A673 (cell line): ENCODE results near the gene BCAS4. TPM values are rescaled to one million over a fixed set of nuclear protein-coding genes. Genes with fewer than 3 reads are reported as not detected.
A peak's percentile ranks its signal among the peaks of the same experiment; 100 is the strongest.

ENCODE experiments used
- BruUV-seq: library from RNA; stranded (reverse); fragments of 400-500 nt; replicated peaks from 2 replicates; lab custom pipeline; 2021; lab: Mats Ljungman, UMichigan
- CTCF ChIA-PET: fragments of 300-600 bp; sonication (Branson Sonifier 250); formaldehyde crosslinking; loops from one replicate; lab custom pipeline; 2022; ENCODE audit warnings: antibody characterized with exemption; lab: Charles Lee
- POLR2A ChIA-PET: fragments of 300-600 bp; sonication (Branson Sonifier 250); formaldehyde crosslinking; loops from one replicate; lab custom pipeline; 2022; ENCODE audit warnings: antibody characterized with exemption; ENCODE audit not compliant: low non-redundant PET; lab: Charles Lee
- DNase-seq: peaks from one replicate; pipeline ENCODE4 v3.0.0-alpha.2; 2015; ENCODE audit warnings: low spot score
- H3K27ac ChIP-seq: fragments of 200-600 bp; sonication (generic); 2 replicates; pipeline ENCODE4 v1.5.1; 2016; ENCODE audit warnings: mixed run types, low read depth, mild to moderate bottlenecking, mixed read lengths, antibody characterized with exemption, low read length; ENCODE audit not compliant: poor library complexity, severe bottlenecking
- H3K27me3 ChIP-seq: fragments of 200-600 bp; sonication (generic); replicated peaks from 2 replicates; pipeline ENCODE4 v1.6.1; 2017; ENCODE audit warnings: mixed run types, low read depth, mild to moderate bottlenecking, mixed read lengths, antibody characterized with exemption, low read length; ENCODE audit not compliant: insufficient read depth, poor library complexity
- H3K36me3 ChIP-seq: fragments of 200-600 bp; sonication (generic); 2 replicates; pipeline ENCODE4 v1.6.1; 2016; ENCODE audit warnings: mixed run types, mild to moderate bottlenecking, mixed read lengths, antibody characterized with exemption, low read length; ENCODE audit not compliant: insufficient read depth, poor library complexity, severe bottlenecking
- H3K4me1 ChIP-seq: fragments of 200-600 bp; sonication (generic); 2 replicates; pipeline ENCODE4 v1.6.1; 2017; ENCODE audit warnings: mixed run types, mild to moderate bottlenecking, mixed read lengths, antibody characterized with exemption, low read length; ENCODE audit not compliant: insufficient read depth, poor library complexity, severe bottlenecking
- H3K4me3 ChIP-seq: fragments of 200-600 bp; sonication (generic); 2 replicates; pipeline ENCODE4 v1.5.1; 2016; ENCODE audit warnings: low read depth, mixed run types, mild to moderate bottlenecking, mixed read lengths, low read length; ENCODE audit not compliant: poor library complexity, severe bottlenecking
- H3K9me3 ChIP-seq: fragments of 200-600 bp; sonication (generic); 2 replicates; pipeline ENCODE4 v1.6.1; 2016; ENCODE audit warnings: mixed run types, low read depth, mild to moderate bottlenecking, mixed read lengths, antibody characterized with exemption, low read length; ENCODE audit not compliant: poor library complexity, severe bottlenecking
- CTCF ChIP-seq: fragments of 300-800, 200-600 bp; sonication (generic); conservative IDR thresholded peaks from 2 replicates; pipeline ENCODE4 v1.5.1; 2017; ENCODE audit warnings: low read depth, mild to moderate bottlenecking, antibody characterized with exemption, low read length, moderate library complexity, mixed read lengths
- EZH2 ChIP-seq: fragments of 200-600 bp; sonication (generic); IDR thresholded peaks from 2 replicates; pipeline ENCODE4 v1.6.1; 2017; ENCODE audit warnings: borderline replicate concordance, low read depth, mild to moderate bottlenecking, mixed read lengths, antibody characterized with exemption, low read length; ENCODE audit not compliant: poor library complexity, severe bottlenecking
- intact Hi-C: fragments of 100-400 bp; cut with micrococcal nuclease; formaldehyde crosslinking; loops from one replicate; pipeline ENCODE4 v1.10.0; 2022; ENCODE audit not compliant: unreplicated experiment
- total RNA-seq: library from RNA; stranded (reverse); gene quantifications from 2 replicates; pipeline ENCODE4 v1.2.3, GENCODE V29; 2021

Gene BCAS4
- total RNA-seq, 1 experiment from 2014 or later = 28.4 TPM

GRCh38 chr20:50874758-50875665 lies 80.2 kb downstream of the BCAS4 start:
- intact Hi-C loops = no loop called here
- CTCF ChIA-PET = no interaction called here

GRCh38 chr20:50876063-50876685 lies 81.3 kb downstream of the BCAS4 start:
- Histone ChIP-seq H3K27me3 (no peaks in the 10 kb centered on the region), H3K27ac (no peak overlapping the region), H3K4me3 (no peak overlapping the region), H3K4me1 (no peaks in the 10 kb centered on the region), H3K9me3 (no peaks in the 10 kb centered on the region), H3K36me3 (no peaks in the 10 kb centered on the region)
- intact Hi-C loops = no loop called here
- no peak for DNase-seq
- no TSS peak for BruUV-seq
- no peak for TF ChIP-seq EZH2
- TF ChIP-seq CTCF = no peak
- CTCF ChIA-PET = no interaction called here
- POLR2A ChIA-PET = no interaction called here

More at GRCh38 chr20:50874758-50875665, 80.2 kb downstream of the BCAS4 start:
- Histone ChIP-seq H3K9me3 (no peaks in the 10 kb centered on the region), H3K27me3 (no peaks in the 10 kb centered on the region), H3K4me3 (no peak overlapping the region), H3K4me1 (no peaks in the 10 kb centered on the region), H3K36me3 (no peaks in the 10 kb centered on the region), H3K27ac (no peak overlapping the region)
- POLR2A ChIA-PET = no interaction called here
- no TSS peak for BruUV-seq
- TF ChIP-seq CTCF (no peak), EZH2 (no peak)
- DNase-seq = no peak

GRCh38 chr20:50876816-50877215 lies 82.0 kb downstream of the BCAS4 start:
- POLR2A ChIA-PET = no interaction called here
- no peak overlapping the region for H3K27ac ChIP-seq
- BruUV-seq = TSS peak; percentile 72
- DNase-seq = no peak
- H3K4me1 ChIP-seq = no peaks in the 10 kb centered on the region
- CTCF ChIA-PET = no interaction called here
- H3K4me3 ChIP-seq = no peak overlapping the region
- no peaks in the 10 kb centered on the region for H3K36me3 ChIP-seq
- H3K9me3 ChIP-seq = no peaks in the 10 kb centered on the region
- H3K27me3 ChIP-seq = no peaks in the 10 kb centered on the region
- TF ChIP-seq CTCF (no peak), EZH2 (no peak)
- intact Hi-C loops = no loop called here
